Measurements from ENCODE around the gene SPHK2. TPM values are rescaled to one million over a fixed set of nuclear protein-coding genes. Genes with fewer than 3 reads are reported as not detected.

The SPHK2 gene
- total RNA-seq, 1 experiment from 2014 or later, result 38.8 TPM

DNA sequence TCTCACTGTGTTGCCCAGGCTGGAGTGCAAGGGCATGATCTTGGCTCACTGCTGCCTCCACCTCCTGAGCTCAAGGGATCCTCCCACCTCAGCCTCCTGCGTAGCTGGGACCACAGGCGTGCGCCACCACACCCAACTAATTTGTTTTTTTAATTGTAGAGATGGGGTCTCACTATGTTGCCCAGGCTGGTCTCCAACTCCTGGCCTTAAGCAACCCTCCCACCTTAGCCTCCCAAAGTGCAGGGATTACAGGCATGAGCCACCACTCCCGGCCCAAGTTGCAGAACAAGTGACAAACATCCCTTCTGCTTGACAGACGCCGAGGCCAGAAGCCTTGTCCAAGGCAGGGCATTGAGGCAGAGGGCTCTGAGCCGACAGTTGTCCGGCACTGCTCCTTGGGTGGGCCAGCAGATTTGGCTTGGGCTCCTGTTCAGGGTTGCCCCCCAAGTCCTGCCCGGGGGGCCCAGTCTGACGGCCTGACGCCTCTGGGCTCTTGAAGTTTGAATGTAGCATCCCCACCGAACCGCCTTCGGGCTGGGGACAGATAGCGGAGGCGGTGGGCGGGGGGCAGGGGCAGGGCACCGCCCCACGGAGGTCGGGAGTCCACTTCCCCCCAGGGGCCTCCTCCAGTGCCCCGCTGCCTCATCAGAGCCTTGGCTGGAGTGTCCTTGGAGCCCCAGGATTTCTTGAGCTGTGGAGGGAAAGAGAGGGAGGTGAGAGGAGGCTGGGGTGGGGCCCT is 18.5 kb upstream of the SPHK2 start:
- H3K4me3 ChIP-seq (ENCODE audit: low read depth, low read length, poor library complexity, severe bottlenecking), result no peak overlapping the region
- ChIA-PET CTCF (interaction anchor here (0.7 kb wide), 1 partner anchor 12 kb away, joined by 5 read pairs; no protein-coding TSS in a partner anchor), POLR2A (ENCODE audit: low non-redundant PET) (no interaction called here)
- no peak for TF ChIP-seq EZH2 (IDR thresholded peaks at IDR 0.05; ENCODE audit: borderline replicate concordance, low read depth, low read length, poor library complexity, severe bottlenecking)
- TF ChIP-seq, protein P1, sequence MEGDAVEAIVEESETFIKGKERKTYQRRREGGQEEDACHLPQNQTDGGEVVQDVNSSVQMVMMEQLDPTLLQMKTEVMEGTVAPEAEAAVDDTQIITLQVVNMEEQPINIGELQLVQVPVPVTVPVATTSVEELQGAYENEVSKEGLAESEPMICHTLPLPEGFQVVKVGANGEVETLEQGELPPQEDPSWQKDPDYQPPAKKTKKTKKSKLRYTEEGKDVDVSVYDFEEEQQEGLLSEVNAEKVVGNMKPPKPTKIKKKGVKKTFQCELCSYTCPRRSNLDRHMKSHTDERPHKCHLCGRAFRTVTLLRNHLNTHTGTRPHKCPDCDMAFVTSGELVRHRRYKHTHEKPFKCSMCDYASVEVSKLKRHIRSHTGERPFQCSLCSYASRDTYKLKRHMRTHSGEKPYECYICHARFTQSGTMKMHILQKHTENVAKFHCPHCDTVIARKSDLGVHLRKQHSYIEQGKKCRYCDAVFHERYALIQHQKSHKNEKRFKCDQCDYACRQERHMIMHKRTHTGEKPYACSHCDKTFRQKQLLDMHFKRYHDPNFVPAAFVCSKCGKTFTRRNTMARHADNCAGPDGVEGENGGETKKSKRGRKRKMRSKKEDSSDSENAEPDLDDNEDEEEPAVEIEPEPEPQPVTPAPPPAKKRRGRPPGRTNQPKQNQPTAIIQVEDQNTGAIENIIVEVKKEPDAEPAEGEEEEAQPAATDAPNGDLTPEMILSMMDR (conservative IDR thresholded peaks at IDR 0.05; ENCODE audit: low read depth, low read length), result no peak
- no peaks in the 10 kb centered on the region for H3K9me3 ChIP-seq (ENCODE audit: low read depth, low read length, poor library complexity, severe bottlenecking)
- BruUV-seq (replicated peaks), result no TSS peak
- no peaks in the 10 kb centered on the region for H3K4me1 ChIP-seq (ENCODE audit: insufficient read depth, low read length, poor library complexity, severe bottlenecking)
- no peaks in the 10 kb centered on the region for H3K36me3 ChIP-seq (ENCODE audit: insufficient read depth, low read length, poor library complexity, severe bottlenecking)
- no peaks in the 10 kb centered on the region for H3K27me3 ChIP-seq (replicated peaks; ENCODE audit: insufficient read depth, low read depth, low read length, poor library complexity)
- DNase-seq (ENCODE audit: low spot score), result no peak
- intact Hi-C loops (cut with micrococcal nuclease; ENCODE audit: unreplicated experiment), result no loop called here
- no peak overlapping the region for H3K27ac ChIP-seq (ENCODE audit: low read depth, low read length, poor library complexity, severe bottlenecking)

DNA sequence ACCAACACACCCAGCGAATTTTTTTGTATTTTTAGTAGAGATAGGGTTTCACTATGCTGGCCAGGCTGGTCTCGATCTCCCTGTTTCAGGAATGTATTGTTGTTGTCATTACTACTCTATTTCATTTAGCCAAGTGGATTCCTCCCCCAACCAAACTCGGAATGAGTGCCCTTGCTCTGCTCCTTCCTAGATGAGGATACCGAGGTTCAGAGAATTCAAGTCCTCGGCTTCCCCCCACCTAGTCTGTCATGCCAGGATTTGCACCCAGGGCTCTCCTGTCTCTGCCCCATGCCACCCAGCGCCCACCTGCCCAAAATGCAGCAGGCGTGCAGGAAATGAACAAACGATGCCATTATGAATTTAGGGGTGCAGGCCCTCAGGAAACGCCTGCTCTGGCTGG is 16.3 kb upstream of the SPHK2 start:
- no peak for DNase-seq (ENCODE audit: low spot score)
- TF ChIP-seq, protein P1 (conservative IDR thresholded peaks at IDR 0.05; ENCODE audit: low read depth, low read length), result no peak
- no peak for TF ChIP-seq EZH2 (IDR thresholded peaks at IDR 0.05; ENCODE audit: borderline replicate concordance, low read depth, low read length, poor library complexity, severe bottlenecking)
- BruUV-seq (replicated peaks), result no TSS peak
- CTCF ChIA-PET, result no interaction called here
- POLR2A ChIA-PET (ENCODE audit: low non-redundant PET), result no interaction called here
- Histone ChIP-seq H3K27ac (ENCODE audit: low read depth, low read length, poor library complexity, severe bottlenecking) (no peak overlapping the region), H3K9me3 (ENCODE audit: low read depth, low read length, poor library complexity, severe bottlenecking) (no peaks in the 10 kb centered on the region), H3K4me3 (ENCODE audit: low read depth, low read length, poor library complexity, severe bottlenecking) (no peak overlapping the region), H3K36me3 (ENCODE audit: insufficient read depth, low read length, poor library complexity, severe bottlenecking) (no peaks in the 10 kb centered on the region), H3K4me1 (ENCODE audit: insufficient read depth, low read length, poor library complexity, severe bottlenecking) (no peaks in the 10 kb centered on the region), H3K27me3 (replicated peaks; ENCODE audit: insufficient read depth, low read depth, low read length, poor library complexity) (no peaks in the 10 kb centered on the region)
- intact Hi-C loops (cut with micrococcal nuclease; ENCODE audit: unreplicated experiment), result no loop called here

- Histone ChIP-seq H3K9me3 (ENCODE audit: low read depth, low read length, poor library complexity, severe bottlenecking) (no peaks in the 10 kb centered on the region), H3K36me3 (ENCODE audit: insufficient read depth, low read length, poor library complexity, severe bottlenecking) (no peaks in the 10 kb centered on the region), H3K4me3 (ENCODE audit: low read depth, low read length, poor library complexity, severe bottlenecking) (no peak overlapping the region), H3K4me1 (ENCODE audit: insufficient read depth, low read length, poor library complexity, severe bottlenecking) (no peaks in the 10 kb centered on the region), H3K27me3 (replicated peaks; ENCODE audit: insufficient read depth, low read depth, low read length, poor library complexity) (no peaks in the 10 kb centered on the region), H3K27ac (ENCODE audit: low read depth, low read length, poor library complexity, severe bottlenecking) (no peak overlapping the region)
- ChIA-PET POLR2A (ENCODE audit: low non-redundant PET) (no interaction called here), CTCF (no interaction called here)
- no peak for DNase-seq (ENCODE audit: low spot score)
- BruUV-seq (replicated peaks), result no TSS peak
- intact Hi-C loops (cut with micrococcal nuclease; ENCODE audit: unreplicated experiment), result no loop called here
- TF ChIP-seq, protein P1 (conservative IDR thresholded peaks at IDR 0.05; ENCODE audit: low read depth, low read length), result no peak
- TF ChIP-seq EZH2 (IDR thresholded peaks at IDR 0.05; ENCODE audit: borderline replicate concordance, low read depth, low read length, poor library complexity, severe bottlenecking), result no peak
Observed at GRCh38 chr19:48603449-48603848, 15.9 kb upstream of the SPHK2 start.
